GM21381 (cell line): ENCODE results near the gene HIVEP3.

Experiments
- ATAC-seq: cut with Tn5 transposase; IDR thresholded peaks from one replicate; pipeline ENCODE4 v1.9.1; 2021; ENCODE audit warnings: mild to moderate bottlenecking, moderate library complexity; ENCODE audit not compliant: unreplicated experiment

Gene HIVEP3

DNA sequence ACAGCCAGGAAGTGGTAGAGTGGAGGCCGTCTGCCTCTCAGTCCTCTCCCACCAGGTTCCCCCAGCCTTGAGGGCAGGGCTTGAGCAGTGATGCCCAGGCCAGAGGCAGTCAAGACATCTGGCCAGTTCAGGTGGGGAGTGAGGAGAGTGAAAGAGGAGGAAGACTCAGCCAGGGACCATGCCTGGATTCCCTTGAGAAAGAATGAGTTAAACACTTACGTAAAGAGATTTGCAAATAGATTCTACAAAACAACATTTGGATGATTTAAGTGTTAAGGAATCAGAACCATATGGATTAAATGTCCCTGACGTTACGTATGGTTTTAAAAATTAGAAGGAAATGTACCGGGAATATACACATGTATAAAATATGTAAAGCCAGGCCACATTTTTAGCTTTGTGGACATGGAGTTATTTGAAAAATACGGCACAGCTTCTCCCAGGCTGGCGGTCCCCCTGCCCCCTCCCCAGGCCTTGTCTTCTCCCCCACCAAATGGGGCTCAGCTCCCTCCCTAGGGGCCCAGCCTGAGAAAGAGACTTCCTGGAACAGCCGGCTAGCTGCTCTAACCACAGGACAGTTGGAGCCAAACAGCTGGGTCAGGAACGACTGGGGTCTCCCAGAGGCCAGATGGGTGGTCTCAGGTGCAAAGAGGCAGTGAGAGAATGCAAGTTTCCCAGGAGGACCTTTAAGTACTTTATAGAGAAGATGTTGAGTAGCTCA, 245.9 kb downstream of the HIVEP3 start:
- ATAC-seq, result no peak

DNA sequence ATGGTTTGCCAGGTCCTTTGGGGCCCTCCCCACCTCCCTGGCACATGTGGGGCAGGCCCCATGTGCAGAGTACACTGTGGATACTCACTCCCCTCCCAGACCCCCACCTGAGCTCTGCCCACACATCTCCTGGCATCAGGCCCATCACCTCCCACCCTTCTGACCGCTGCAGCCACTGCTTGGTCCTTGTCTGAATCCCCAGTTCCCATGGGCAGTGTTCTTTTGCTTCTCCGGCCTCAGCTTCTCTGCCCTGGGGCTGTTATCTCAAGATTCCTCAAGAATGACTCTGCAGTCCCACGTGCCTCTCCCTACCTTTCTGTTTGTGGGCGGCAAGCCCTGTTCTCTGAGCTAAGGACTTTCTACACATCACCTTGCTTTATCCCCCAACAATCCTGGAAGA, 246.5 kb downstream of the HIVEP3 start:
- no peak for ATAC-seq

DNA sequence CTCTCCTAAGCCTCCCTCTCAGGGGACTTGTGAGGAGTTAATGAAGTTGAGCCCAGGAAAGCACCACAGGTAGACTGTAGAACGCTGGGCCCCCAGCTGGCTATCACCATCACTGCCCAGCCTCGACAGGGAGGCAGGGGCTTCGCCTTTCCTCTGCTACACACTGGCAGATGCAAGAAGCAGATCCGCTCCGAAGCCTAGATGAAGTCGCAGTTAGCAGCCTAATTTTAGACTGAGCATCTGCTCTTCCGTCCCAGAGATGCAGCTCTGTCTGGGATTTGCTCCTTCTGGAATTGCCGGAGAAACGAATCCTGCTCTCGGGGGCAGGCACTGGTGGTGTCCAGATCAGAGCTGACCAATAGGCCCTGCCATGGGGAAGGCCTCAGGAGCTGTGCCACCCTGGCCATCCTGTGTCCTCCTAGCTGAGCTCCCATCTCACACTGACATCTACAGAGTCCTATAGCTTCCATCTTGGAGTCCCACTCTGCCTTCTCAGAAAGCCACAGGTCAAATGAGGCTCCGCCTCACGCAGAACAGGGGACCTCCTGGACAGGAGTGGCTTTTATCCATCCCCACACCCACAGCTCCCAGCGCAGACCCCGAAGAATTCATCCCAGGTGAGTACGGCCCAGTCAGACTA, 247.5 kb downstream of the HIVEP3 start:
- no peak for ATAC-seq

DNA sequence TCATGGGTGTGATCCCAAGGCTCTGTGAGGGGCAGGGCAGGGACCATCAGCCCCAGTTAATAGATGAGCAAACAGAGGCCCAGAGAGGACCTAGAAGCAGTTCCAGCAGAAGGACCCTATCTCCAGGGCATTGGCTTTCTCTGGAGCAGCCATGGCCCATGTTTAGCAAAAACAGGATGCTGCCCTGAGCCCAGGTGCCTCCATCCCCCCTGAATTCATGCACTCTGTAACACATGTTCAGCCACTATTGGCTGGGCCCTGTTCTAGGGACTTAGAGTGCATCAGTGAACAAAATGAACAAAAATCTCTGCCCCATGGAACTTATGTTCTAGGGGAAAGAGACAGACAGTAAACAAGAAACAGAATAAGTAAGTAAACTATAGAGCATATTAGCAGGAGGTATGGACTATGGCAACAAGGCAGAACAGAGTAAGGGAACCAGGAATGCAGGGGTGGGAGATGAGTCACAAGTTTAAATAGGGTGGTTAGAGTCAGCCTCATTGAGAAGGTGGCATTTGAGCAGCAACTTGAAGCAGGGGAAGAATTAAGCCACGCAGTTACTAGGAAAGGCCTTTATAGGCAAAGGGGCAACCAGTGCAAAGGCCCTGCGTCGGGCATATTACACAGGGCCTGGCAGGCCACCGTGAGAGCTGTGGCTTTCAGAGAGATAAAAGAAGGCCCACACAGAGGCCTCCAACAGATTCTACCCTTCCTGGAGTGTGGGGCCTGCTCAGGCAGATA, 248.3 kb downstream of the HIVEP3 start:
- ATAC-seq, result no peak

DNA sequence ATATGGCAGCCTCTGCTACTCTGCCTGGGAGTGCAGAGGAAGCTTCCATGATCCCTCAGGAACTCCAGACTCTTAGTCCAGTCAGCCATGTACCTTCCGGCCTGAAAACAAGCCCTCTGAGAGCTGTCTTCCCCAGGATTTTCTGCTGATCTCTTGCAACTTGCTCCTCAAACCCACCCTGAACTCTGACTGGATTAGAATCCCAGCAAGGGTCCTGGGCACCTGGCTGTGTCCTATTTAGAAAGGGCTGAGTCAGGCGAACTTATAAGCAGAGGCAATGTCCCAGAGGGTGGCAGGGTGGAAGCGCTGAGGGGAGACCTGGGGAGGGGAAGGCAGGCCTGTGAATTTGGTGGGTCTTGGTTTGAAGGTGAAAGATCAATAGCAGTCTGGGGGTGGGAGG, 249.8 kb downstream of the HIVEP3 start:
- no peak for ATAC-seq

DNA sequence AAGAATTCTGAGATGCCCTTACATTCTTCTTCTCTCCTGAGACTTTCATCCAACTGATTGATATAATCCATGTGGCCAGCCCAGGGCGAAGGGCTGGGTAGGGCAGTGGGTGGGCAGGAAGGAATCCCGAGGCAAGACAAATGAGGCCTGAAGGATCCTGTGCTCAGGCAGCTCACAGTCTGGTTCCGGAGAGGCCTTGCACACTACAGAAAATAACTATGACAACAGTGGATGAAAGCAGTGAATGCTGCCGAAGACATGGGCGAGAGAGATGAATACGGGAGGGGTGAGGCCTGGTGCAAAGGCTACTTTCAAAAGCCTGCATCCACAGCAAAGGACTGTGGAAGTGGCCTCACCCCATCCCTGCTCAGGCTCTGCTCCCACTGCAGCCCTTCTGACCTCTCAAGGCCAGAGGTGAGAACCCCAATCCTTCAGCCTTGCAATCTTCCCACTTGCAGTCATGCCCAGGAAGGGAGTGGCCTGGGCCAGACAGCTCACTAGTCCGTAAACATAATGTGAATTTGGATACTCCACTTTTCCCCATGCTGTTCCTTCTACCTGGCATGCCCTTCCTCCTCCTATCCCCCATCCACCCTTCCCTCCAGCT, 250.6 kb downstream of the HIVEP3 start:
- no peak for ATAC-seq

DNA sequence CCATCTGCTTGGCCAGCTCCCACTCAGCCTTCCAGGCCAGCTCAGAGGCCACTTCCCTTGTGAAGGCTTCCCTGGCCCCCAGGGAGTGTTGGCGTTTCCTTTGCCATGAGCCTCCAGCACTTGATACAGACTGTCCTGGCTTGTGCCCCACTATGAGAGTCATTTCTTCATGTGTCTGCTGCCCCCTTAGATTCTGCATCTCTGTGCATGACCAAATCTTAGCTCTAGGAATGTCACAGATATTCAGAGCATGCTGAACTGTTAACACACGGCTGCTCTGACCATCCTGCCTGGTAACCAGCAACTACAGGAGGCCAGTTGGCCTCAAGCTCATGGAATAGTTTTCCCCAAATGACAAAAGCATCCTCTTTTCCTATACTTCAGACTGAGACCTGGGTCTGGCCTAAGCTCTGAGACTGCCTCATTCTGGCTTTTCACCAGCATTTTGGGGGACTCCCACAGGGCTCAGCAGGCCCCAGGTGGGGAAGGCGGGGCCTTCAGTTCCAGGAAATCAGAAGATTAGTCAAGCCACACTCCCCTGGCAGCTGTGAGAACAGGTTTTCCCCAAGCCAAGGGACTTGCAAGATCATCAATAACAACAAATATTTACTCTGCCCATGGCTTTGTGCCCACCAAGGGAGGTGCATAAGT, 251.6 kb downstream of the HIVEP3 start:
- no peak for ATAC-seq

DNA sequence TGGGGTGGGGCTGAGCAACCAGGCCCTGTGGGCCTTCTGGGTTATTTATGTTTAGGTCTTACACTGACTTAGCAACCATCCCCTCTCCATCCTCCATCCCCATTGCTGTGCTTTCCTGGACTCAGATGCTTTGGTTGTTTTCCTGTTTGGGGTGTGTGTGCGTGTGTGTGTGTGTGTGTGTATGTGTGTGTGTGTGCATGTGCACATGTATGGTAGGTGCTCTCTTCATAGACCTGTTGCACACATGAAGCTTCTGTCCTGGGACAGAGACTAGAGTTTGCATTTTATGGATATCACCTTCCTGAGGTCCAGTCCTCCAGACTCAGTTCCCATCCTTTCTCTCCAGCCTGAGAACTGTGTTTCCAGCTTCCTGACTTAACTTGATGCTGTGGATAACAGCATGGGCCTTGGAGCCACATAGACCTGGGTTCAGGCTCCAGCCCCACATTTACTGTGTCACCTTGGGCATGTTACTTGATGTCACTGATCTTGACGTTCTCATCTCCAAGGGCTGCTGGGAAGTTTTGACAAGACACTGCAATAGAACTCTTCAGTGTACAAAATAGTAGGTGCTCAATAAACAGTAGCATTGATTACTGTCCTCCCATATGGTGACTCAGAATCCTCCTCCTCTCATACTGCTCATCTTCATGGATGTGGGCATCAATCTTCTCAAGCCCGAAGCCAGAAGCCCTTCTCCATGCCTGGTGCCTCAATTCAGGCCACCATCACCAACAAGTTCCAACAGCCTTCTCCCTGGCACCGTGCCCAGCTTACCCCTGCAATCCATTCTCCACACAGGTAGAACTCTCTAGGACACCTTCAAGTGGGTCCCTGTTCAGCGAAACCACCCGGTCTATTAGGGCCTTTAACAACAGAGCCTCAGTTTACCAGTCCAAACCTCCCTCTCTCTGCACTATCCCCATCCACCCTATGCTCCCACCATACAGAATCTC, 252.5 kb downstream of the HIVEP3 start:
- no peak for ATAC-seq

DNA sequence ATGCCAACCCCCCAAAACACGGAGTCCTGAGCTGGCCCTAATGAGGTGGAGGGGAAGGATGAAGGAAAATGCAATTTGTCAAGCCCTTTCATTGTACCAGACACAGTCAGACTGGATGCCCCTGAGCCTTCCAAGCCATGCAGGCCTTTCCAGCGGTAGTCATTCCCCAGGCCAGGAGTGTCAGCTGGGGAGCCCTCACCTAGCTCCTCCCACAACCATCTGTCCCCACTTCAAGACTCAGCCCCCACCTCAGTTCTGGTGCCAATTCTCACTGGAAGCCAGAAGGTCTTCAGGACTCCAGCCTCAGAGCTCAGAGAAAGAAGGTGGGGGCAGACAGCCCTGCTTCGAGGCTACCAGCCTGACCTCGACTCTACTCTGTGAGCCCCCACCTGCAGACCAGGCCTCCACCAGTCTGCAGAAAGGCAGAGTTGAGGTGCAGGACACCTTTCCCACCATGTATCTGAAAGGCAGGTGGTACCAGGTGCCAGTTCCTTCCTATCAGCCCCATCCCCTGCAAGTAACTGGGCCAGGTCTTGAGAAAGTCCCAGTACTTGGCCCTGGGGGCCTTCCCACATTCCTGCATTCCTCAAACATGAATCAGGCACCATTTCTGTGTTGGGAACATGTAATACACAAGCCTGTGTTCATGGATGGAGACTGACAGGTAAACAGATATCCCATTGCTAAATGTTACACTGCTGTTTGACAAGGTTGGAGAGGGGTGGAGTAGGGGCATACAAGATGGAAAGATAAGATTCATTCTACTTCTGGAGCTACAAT, 253.7 kb downstream of the HIVEP3 start:
- ATAC-seq, result no peak

DNA sequence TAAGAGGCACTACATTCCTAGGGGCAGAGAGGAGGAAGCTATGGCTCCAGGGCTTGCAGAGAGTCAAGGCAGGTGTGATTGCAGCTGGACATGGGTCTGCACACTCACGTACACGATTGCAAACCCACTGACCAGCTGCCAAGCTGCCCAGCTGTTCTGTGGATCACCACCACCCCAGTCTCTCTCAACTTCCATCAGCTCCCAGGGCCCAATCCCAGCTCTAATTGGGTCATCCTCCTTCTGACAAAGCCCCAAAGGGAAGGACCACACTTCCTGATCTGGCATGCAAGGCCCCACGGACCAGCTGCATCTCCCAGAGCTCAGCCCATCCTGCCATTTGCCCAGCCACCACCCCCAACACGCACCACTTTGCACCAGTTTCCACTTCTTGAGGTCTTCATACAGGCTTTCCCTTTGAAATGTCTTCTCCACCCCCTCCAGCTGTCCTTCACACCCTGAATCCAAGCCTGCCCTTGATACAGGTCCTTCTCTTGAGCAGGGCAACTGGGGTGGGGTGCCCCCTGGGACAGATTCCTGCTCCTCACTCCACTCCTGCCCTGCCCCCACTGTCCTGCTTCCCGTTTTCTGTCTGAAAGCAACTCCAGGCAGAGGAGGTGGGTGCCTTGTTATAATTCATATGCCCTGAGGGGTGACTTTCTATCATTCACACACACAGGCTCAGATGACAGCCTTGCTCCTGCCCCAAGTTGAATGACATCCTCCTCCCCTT, 254.9 kb downstream of the HIVEP3 start:
- no peak for ATAC-seq

DNA sequence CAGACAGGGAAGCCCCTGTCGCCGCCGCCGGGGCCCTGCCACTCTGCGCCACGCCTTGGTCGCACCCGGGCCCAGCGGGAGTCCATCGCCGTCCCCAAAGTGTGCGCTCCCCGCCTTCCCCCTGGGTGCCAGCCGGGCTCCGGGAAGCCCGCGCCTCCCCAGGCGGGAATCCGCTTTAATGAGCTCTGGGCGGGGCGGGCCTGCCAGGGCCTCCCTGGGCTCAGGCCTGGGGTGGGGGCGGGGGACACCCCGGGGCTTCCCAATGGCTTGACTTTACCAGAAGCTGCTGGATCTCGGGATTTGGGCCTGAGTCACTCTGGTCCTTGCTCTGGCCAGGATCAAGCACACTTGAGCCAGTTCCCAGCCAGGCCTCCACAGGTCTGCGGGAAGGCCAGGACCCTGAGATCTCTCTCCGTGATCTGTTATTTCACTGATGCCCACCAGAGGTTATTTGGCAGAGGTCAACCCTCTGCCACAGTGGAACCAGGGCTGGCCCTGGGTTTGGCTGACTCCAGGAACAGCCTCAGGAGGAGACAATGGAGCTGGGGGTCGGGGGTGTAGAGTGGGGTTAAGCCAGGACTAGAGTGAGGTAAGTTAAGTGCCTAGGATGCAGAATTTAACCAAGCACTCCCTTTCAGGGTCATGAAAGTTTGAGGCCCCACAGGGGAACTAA, 255.8 kb downstream of the HIVEP3 start:
- no peak for ATAC-seq

DNA sequence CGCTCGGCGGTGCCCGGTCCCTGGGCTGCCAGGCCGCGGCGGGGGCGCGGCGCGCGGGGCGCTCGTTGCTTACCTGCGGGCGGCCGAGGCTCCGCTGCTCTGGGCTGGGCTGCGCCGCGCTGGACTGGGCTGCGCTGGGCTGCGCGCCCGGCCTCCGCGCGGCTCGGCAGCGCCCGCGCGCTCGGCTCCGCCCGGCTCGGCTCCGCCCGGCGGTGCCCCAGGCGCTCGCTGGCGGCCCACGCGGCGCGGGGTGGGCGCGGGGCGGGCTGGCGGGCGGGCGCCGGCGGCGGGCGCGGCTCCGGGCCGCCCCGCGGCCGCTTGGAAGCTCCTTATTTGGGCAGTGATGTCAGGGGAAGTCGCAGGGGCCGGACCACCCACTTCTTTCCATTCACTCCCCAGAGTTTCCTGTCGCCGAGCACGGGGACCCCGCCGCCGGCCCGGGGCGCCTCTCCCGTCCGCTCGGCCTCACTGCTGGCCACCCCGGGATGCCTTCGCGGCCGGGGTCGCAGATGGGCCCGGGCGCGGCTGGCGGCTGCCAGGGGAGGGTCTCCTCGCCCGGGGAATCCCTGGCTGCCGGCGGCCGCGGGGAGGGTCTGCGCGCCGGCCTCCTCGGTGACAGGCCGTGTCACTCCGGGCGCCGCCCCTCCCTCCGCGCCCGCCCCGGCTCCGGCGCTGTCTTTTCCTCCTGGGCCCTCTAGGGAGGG, 256.5 kb downstream of the HIVEP3 start:
- peak; percentile 44 for ATAC-seq

DNA sequence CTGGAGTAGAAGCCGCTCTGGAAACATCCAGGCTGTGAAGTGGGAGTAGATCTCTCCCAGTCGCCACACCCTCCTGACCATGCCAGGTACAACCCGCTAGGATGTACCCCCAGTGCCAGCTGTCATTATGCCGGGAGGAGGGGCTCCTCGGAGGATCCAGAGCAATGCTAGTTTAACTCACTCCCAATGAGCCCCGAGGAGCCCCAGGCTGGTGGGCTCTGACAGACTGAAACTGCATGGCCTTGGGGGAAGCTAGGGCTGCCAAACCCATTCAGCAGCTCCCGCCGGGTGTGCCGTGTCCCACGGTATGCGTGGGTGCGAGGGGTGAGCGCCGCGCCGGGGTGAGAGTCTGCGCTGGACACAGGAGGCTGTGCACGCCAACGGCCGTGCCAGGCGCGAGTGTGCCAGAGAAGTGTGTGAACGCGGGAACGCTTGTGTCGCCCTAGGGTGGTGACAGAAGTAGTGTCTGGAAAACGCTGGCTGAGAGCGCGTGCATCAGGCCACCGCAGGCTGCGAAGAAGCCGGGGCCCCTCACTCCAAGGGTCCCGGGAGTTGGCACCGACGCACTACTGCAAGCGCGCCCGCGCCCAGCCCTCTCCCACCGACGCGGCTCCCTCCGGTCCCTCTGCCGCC, 257.2 kb downstream of the HIVEP3 start:
- peak; percentile 17 for ATAC-seq

DNA sequence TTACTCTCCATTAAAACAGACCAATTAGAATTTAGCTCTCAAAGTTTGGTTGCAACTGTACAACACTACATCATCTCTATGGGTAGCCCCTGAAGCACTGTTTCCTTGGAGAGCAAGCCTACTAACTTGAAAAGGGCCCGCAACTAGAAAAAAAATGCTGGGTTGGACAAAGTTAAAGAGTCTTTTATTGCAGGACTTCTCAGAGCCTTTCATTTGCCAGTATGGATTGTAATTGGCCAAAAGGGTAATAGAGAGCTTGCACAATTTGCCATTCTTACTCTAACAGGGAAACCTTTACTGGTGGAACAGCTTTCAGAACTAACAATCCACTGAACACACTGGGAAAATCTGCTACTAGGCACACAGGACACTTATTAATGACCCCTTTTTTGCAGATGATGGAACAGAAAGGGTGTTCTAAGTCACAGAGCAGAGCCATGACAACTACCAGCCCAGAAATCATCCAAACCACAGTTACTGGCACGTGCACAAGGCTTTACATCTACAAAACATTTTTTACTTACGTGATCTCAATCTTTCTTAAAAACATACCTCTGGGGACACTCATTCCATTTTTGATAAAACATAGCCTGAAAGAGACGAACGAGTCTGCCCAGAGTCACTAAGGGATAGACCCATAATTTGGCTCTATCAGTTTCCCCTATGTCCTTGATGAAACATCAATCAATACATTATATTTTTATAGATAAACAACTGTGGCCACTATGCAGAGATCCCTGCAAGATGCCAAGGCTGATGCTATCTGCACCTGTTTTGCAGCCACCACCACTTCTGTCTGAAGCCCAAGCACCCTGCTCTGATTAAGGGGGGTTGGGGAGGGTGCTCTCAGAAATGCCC, 257.9 kb downstream of the HIVEP3 start:
- ATAC-seq, result no peak

DNA sequence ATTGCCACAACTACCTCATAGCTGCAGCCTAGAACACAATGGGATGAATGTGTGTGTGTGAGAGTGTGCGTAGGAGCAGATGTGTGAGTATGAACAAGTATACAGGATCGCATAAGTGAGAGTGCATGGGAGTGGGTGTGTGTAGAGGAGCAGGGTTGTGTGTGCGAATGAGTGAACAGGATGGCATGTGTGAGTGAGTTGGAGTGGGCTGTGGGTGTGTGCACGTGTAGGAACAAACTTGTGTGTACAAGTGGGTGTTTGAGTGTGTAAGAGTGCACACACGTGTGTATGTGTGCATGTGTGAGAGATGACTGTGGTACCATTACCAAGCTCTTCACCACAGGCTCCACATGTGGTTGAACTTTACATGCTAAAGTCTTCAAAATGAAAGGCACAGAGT, 258.8 kb downstream of the HIVEP3 start:
- ATAC-seq, result no peak

DNA sequence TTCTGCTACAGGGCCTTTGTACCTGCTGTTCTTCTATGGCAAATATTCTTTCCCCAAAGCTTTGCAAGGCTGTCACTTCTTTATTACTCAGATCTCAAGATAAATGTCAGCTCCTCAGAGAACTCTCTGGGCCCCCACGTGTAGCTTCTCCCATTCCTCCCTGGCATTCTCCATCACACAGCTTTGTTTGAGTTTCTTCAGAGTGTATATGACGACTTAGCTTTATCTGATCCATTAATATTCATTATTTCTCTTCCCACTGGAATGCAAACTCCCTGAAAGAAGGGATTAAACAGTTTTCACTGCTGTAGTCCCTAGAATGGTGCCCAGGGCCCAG, 259.6 kb downstream of the HIVEP3 start:
- ATAC-seq, result no peak
